Stomach (tissue), 9 donors: ENCODE measurements around the gene FCHO1. TPM values are rescaled to one million over a fixed set of nuclear protein-coding genes. Genes with fewer than 3 reads are reported as not detected.

Source experiments
- DNase-seq, 2 donors: peaks; one replicate each; pipeline versions ENCODE4 v3.0.0 to v3.0.0-alpha.2; 2013 to 2019
- H3K27ac ChIP-seq, 5 donors: fragments of 200-600 bp in 4 of 5; sonication (generic) in 4 of 5; one replicate each; pipeline ENCODE4 v1.5.1; 2013 to 2019; ENCODE audit warnings: mild to moderate bottlenecking in 1 of 5, moderate library complexity in 1 of 5
- H3K27me3 ChIP-seq, 3 donors: fragments of 200-600 bp; sonication (generic); one replicate each; pipeline ENCODE4 v1.5.1; 2017 to 2019; ENCODE audit warnings: mixed run types in 1 of 3
- H3K36me3 ChIP-seq, 4 donors: fragments of 200-600 bp; sonication (generic); 1 replicate in 3 of 4; 2 replicates in 1 of 4; pipeline ENCODE4 v1.5.1; 2016 to 2019
- H3K4me1 ChIP-seq, 4 donors: fragments of 200-600 bp; sonication (generic); one replicate each; pipeline ENCODE4 v1.5.1; 2016 to 2019
- H3K4me3 ChIP-seq, 4 donors: fragments of 200-600 bp; sonication (generic) in 3 of 4; one replicate each; pipeline ENCODE4 v1.5.1; 2016 to 2019; ENCODE audit warnings: mild to moderate bottlenecking in 1 of 4
- H3K9me3 ChIP-seq, 4 donors: fragments of 200-600 bp; sonication (generic); one replicate each; pipeline ENCODE4 v1.5.1; 2016 to 2019
- EP300 ChIP-seq: sonication (generic); formaldehyde crosslinking; IDR thresholded peaks from one replicate; pipeline ENCODE4 v1.6.1; 2017; ENCODE audit warnings: antibody characterized with exemption
- POLR2A ChIP-seq, 4 donors: fragments of 450-650 bp; IDR thresholded peaks; one replicate each; pipeline ENCODE4 v1.6.1; 2016; ENCODE audit warnings: antibody characterized with exemption in 4 of 4, control low read depth in 2 of 4, mild to moderate bottlenecking in 1 of 4, moderate library complexity in 1 of 4
- POLR2AphosphoS5 ChIP-seq, 3 donors: sonication (generic); formaldehyde crosslinking; IDR thresholded peaks; one replicate each; pipeline ENCODE4 v1.6.1; 2016; ENCODE audit warnings: antibody characterized with exemption in 3 of 3
- WGBS, 5 donors: extraction: QIAGEN DNeasy Blood & Tissue Kit in 3 of 5; methylation state at CpG; one replicate each; pipeline versions ENCODE4 v1.1.5 to v1.1.7; 2013 to 2018; 5-methylcytosine and 5-hydroxymethylcytosine counted together
- intact Hi-C: fragments of 100-400 bp; cut with DNase I; formaldehyde crosslinking; loops from one replicate; pipeline ENCODE4 v1.15.1; 2023; ENCODE audit warnings: low total_unique reads
- polyA plus RNA-seq, 3 donors: library from polyadenylated mRNA; stranded (reverse); fragments of 200-250 nt; gene quantifications; one replicate each; pipeline ENCODE4 v1.2.3, GENCODE V29; 2013
- total RNA-seq, 5 donors: library from RNA; depleted of rRNA; stranded (reverse); fragments of >200 nt; gene quantifications; one replicate each; pipeline versions ENCODE4 v1.1.0 to v1.2.3, GENCODE V29; 2014 to 2016
- TF ChIP-seq, protein P1 (sequence below), 7 experiments: fragments of 450-650 bp in 4 of 7; fragments of 200-600 bp in 3 of 7; sonication (generic) in 3 of 7; IDR thresholded peaks; one replicate each; pipeline ENCODE4 v1.5.1; 2016 to 2019; ENCODE audit warnings: antibody characterized with exemption in 7 of 7, control low read depth in 2 of 7, mild to moderate bottlenecking in 1 of 7
- donor health status: healthy with polysubstance abuse.
- donor health status: Bipolar disorder and iron deficiency.
- donor health status: healthy.

The FCHO1 gene
- total and polyA plus RNA-seq, 8 donors: 0.53 to 9.3 (median 0.92) TPM; not detected in 1

DNA sequence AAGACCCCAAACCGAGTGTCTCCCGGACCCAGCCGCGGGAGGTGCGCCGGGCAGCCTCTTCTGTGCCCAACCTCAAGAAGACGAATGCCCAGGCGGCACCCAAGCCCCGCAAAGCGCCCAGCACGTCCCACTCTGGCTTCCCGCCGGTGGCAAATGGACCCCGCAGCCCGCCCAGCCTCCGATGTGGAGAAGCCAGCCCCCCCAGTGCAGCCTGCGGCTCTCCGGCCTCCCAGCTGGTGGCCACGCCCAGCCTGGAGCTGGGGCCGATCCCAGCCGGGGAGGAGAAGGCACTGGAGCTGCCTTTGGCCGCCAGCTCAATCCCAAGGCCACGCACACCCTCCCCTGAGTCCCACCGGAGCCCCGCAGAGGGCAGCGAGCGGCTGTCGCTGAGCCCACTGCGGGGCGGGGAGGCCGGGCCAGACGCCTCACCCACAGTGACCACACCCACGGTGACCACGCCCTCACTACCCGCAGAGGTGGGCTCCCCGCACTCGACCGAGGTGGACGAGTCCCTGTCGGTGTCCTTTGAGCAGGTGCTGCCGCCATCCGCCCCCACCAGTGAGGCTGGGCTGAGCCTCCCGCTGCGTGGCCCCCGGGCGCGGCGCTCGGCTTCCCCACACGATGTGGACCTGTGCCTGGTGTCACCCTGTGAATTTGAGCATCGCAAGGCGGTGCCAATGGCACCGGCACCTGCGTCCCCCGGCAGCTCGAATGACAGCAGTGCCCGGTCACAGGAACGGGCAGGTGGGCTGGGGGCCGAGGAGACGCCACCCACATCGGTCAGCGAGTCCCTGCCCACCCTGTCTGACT lies 24.1 kb upstream of the FCHO1 start:
- Histone ChIP-seq H3K27me3 (no peaks in the 10 kb centered on the region), H3K36me3 (peaks cover 62 to 100% (median 95%) of the 10 kb centered on the region in 4 donors), H3K4me3 (no peak overlapping the region), H3K4me1 (peaks cover 4 to 44% (median 14%) of the 10 kb centered on the region in 4 donors), H3K9me3 (no peaks in the 10 kb centered on the region), H3K27ac (no peak overlapping the region)
- WGBS, 5 donors: 81 to 93% (median 86%) methylated on average over 15 to 62 of the region's 62 CpGs
- TF ChIP-seq POLR2AphosphoS5 (IDR thresholded peaks at IDR 0.05): no peak
- TF ChIP-seq, protein P1, sequence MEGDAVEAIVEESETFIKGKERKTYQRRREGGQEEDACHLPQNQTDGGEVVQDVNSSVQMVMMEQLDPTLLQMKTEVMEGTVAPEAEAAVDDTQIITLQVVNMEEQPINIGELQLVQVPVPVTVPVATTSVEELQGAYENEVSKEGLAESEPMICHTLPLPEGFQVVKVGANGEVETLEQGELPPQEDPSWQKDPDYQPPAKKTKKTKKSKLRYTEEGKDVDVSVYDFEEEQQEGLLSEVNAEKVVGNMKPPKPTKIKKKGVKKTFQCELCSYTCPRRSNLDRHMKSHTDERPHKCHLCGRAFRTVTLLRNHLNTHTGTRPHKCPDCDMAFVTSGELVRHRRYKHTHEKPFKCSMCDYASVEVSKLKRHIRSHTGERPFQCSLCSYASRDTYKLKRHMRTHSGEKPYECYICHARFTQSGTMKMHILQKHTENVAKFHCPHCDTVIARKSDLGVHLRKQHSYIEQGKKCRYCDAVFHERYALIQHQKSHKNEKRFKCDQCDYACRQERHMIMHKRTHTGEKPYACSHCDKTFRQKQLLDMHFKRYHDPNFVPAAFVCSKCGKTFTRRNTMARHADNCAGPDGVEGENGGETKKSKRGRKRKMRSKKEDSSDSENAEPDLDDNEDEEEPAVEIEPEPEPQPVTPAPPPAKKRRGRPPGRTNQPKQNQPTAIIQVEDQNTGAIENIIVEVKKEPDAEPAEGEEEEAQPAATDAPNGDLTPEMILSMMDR (IDR thresholded peaks at IDR 0.05): no peak
- TF ChIP-seq EP300: no peak
- TF ChIP-seq POLR2A (IDR thresholded peaks at IDR 0.05): no peak
- intact Hi-C loops: no loop called here
- DNase-seq: no peak

DNA sequence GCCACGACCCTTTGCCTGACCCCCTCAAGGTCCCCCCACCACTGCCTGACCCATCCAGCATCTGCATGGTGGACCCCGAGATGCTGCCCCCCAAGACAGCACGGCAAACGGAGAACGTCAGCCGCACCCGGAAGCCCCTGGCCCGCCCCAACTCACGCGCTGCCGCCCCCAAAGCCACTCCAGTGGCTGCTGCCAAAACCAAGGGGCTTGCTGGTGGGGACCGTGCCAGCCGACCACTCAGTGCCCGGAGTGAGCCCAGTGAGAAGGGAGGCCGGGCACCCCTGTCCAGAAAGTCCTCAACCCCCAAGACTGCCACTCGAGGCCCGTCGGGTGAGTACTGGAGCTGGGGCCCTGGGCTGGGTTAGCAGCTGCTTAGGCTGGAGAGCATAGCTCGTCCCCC lies 23.4 kb upstream of the FCHO1 start:
- Histone ChIP-seq H3K27me3 (no peaks in the 10 kb centered on the region), H3K36me3 (peaks cover 62 to 100% (median 100%) of the 10 kb centered on the region in 4 donors), H3K27ac (no peak overlapping the region), H3K9me3 (no peaks in the 10 kb centered on the region), H3K4me1 (peaks cover 0 to 43% (median 8%) of the 10 kb centered on the region in 4 donors), H3K4me3 (no peak overlapping the region)
- TF ChIP-seq, protein P1 (IDR thresholded peaks at IDR 0.05): no peak
- intact Hi-C loops: no loop called here
- DNase-seq: no peak
- 88 to 100% (median 90%) methylated on average over 1 to 19 of the region's 19 CpGs for WGBS, 5 donors

- Histone ChIP-seq H3K4me3 (no peak overlapping the region), H3K4me1 (peaks cover 0 to 27% (median 2%) of the 10 kb centered on the region in 4 donors), H3K27ac (no peak overlapping the region), H3K9me3 (no peaks in the 10 kb centered on the region), H3K27me3 (no peaks in the 10 kb centered on the region), H3K36me3 (peaks cover 49 to 98% (median 93%) of the 10 kb centered on the region in 4 donors)
- intact Hi-C loops: no loop called here
- WGBS, 5 donors: 88 to 96% (median 95%) methylated on average over 7 to 22 of the region's 22 CpGs
- no peak for DNase-seq
- TF ChIP-seq, protein P1 (IDR thresholded peaks at IDR 0.05): no peak
- TF ChIP-seq POLR2AphosphoS5 (IDR thresholded peaks at IDR 0.05): no peak
- TF ChIP-seq EP300: no peak
- no peak for TF ChIP-seq POLR2A (IDR thresholded peaks at IDR 0.05)
These were observed 18.1 kb upstream of the FCHO1 start for GRCh38 chr19:17733127-17733526.

DNA sequence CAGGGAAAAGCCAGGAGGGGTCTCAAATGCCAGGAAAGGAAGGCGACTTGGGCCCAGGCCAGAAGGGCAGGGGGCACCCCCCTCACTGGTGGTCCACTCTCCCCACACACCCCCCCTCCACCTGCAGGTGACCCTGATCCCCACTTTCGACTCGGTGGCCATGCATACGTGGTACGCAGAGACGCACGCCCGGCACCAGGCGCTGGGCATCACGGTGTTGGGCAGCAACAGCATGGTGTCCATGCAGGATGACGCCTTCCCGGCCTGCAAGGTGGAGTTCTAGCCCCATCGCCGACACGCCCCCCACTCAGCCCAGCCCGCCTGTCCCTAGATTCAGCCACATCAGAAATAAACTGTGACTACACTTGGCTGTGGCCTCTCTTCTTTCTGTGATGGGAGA lies 17.1 kb upstream of the FCHO1 start:
- no peaks in the 10 kb centered on the region for H3K9me3 ChIP-seq
- no peak overlapping the region for H3K27ac ChIP-seq
- no peaks in the 10 kb centered on the region for H3K27me3 ChIP-seq
- H3K4me3 ChIP-seq: no peak overlapping the region
- H3K4me1 ChIP-seq: peaks cover 0 to 18% (median 2%) of the 10 kb centered on the region in 4 donors
- DNase-seq: no peak
- intact Hi-C loops: no loop called here
- TF ChIP-seq POLR2AphosphoS5 (IDR thresholded peaks at IDR 0.05): no peak
- TF ChIP-seq EP300: no peak
- no peak for TF ChIP-seq POLR2A (IDR thresholded peaks at IDR 0.05)
- TF ChIP-seq, protein P1 (IDR thresholded peaks at IDR 0.05): no peak
- 90 to 100% (median 95%) methylated on average over 10 to 16 of the region's 16 CpGs for WGBS, 5 donors
- peaks cover 42 to 94% (median 88%) of the 10 kb centered on the region in 4 donors for H3K36me3 ChIP-seq
